Tibial nerve (tissue), 4 donors: ENCODE measurements around the gene PANX1.

Experiments used
- CTCF ChIP-seq, 5 experiments: fragments of 200-600 bp in 3 of 5; fragments of 450-650 bp in 2 of 5; sonication (generic) in 3 of 5; IDR thresholded peaks; one replicate each; pipeline ENCODE4 v1.5.1; 2016 to 2019; ENCODE audit warnings: antibody characterized with exemption in 5 of 5, mild to moderate bottlenecking in 3 of 5, moderate library complexity in 2 of 5
- EP300 ChIP-seq, 2 donors: sonication (generic); formaldehyde crosslinking; IDR thresholded peaks; one replicate each; pipeline ENCODE4 v1.6.1; 2017; ENCODE audit warnings: antibody characterized with exemption in 2 of 2, mild to moderate bottlenecking in 1 of 2
- POLR2A ChIP-seq, 2 donors: fragments of 450-650 bp; IDR thresholded peaks; one replicate each; pipeline ENCODE4 v1.6.1; 2017; ENCODE audit warnings: antibody characterized with exemption in 2 of 2, mild to moderate bottlenecking in 2 of 2, moderate library complexity in 2 of 2

- TF ChIP-seq CTCF (IDR thresholded peaks at IDR 0.05): no peak
- no peak for TF ChIP-seq EP300 (IDR thresholded peaks at IDR 0.05)
- no peak for TF ChIP-seq POLR2A (IDR thresholded peaks at IDR 0.05)
Measured at GRCh38 chr11:94217705-94218104, 89.1 kb downstream of the PANX1 start.
